Fibroblast of mammary gland (primary cell): Measurements from ENCODE around the gene ANKH.

Experiments used
- DNase-seq: peaks from one replicate; pipeline ENCODE4 v3.0.0-alpha.2; 2010; ENCODE audit warnings: low read depth
- H3K4me3 ChIP-seq: 2 replicates; pipeline ENCODE4 v1.5.1; 2011; ENCODE audit warnings: low read depth, mild to moderate bottlenecking, low read length, moderate library complexity; ENCODE audit not compliant: control insufficient read depth
- TF ChIP-seq, protein P1 (sequence below): conservative IDR thresholded peaks from 2 replicates; pipeline ENCODE4 v1.5.1; 2011; ENCODE audit warnings: low read depth, low read length, inconsistent platforms; ENCODE audit not compliant: control insufficient read depth, insufficient read depth

The ANKH gene

GRCh38 chr5:14700478-14701436, 170.8 kb downstream of the ANKH start:
- peak; percentile 34 for DNase-seq
- TF ChIP-seq, protein P1, sequence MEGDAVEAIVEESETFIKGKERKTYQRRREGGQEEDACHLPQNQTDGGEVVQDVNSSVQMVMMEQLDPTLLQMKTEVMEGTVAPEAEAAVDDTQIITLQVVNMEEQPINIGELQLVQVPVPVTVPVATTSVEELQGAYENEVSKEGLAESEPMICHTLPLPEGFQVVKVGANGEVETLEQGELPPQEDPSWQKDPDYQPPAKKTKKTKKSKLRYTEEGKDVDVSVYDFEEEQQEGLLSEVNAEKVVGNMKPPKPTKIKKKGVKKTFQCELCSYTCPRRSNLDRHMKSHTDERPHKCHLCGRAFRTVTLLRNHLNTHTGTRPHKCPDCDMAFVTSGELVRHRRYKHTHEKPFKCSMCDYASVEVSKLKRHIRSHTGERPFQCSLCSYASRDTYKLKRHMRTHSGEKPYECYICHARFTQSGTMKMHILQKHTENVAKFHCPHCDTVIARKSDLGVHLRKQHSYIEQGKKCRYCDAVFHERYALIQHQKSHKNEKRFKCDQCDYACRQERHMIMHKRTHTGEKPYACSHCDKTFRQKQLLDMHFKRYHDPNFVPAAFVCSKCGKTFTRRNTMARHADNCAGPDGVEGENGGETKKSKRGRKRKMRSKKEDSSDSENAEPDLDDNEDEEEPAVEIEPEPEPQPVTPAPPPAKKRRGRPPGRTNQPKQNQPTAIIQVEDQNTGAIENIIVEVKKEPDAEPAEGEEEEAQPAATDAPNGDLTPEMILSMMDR = no peak
- H3K4me3 ChIP-seq = no peak overlapping the region

- TF ChIP-seq, protein P1 = no peak
- DNase-seq = no peak
- H3K4me3 ChIP-seq = no peak overlapping the region
These were observed 171.7 kb downstream of the ANKH start for GRCh38 chr5:14699807-14700400.

DNA sequence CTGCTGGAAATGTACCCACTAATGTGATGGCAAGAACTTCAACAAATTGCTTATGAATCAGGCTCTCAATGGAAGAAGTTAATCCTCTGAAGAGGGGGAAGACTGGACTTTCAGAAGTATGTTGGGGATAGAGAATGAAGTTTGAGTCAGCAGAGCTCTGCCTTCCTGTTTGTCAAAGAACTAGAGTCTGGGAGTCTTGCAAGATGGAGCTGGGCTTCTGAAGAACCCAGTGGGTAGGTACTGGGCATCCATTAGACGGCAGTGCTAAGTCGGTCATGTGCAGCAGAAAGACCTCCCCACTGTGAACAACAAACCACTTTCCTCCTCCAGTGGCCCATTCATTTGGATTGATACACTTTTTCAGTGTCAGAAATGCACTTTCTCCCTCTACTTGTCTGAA, 172.4 kb downstream of the ANKH start:
- H3K4me3 ChIP-seq = no peak overlapping the region
- DNase-seq = no peak
- TF ChIP-seq, protein P1 = no peak

GRCh38 chr5:14698495-14698894, 173.1 kb downstream of the ANKH start:
- DNase-seq = no peak
- TF ChIP-seq, protein P1 = no peak

DNA sequence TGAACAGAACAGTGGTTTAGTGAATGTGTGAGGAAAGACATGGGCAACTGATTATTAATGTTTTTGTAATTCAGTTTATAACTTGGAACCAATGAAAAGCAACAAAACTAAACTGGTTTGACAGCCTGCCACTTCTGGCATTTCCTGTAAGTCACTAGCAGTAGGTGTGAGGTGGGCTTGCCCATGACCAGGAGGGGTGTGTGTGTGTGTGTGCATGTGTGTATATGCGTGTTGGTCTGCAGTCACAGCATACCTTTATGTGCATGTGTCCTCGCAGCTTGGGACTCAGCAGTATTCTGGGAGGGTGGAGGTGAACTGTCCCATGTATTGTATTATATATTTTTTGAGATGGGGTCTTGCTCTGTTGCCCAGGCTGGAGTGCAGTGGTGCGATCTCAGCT, 174.7 kb downstream of the ANKH start:
- TF ChIP-seq, protein P1 = no peak
- H3K4me3 ChIP-seq = no peak overlapping the region
- DNase-seq = no peak

More at GRCh38 chr5:14698495-14698894, 173.1 kb downstream of the ANKH start:
- H3K4me3 ChIP-seq = no peak overlapping the region

- TF ChIP-seq, protein P1 = no peak
- H3K4me3 ChIP-seq = no peak overlapping the region
- DNase-seq = no peak
These were observed 175.5 kb downstream of the ANKH start for GRCh38 chr5:14696057-14696456.
